Immature natural killer cell (primary cell): ENCODE data around the gene MANBA. TPM values are rescaled to one million over a fixed set of nuclear protein-coding genes. Genes with fewer than 3 reads are reported as not detected.
A peak's percentile ranks its signal among the peaks of the same experiment; 100 is the strongest.
"Not testable (repeated sequence)": the region's sequence is repeated elsewhere in the genome, so short reads cannot be mapped to it uniquely, and the experiment has no call there.

Experiments used
- DNase-seq, 3 donors: peaks; one replicate each; pipeline ENCODE4 v3.0.0; 2022; ENCODE audit warnings: mixed read lengths in 1 of 3
- H3K27ac Mint-ChIP-seq, 6 donors: one replicate each; pipeline ENCODE4 v1.8.0; 2020; ENCODE audit warnings: mixed read lengths in 6 of 6, mild to moderate bottlenecking in 5 of 6, inconsistent platforms in 4 of 6, moderate library complexity in 3 of 6
- H3K27me3 Mint-ChIP-seq, 3 donors: one replicate each; pipeline ENCODE4 v1.8.0; 2020 to 2021; ENCODE audit warnings: low read depth in 3 of 3, mild to moderate bottlenecking in 3 of 3, mixed read lengths in 3 of 3, moderate library complexity in 3 of 3, inconsistent platforms in 1 of 3
- H3K36me3 Mint-ChIP-seq, 3 donors: one replicate each; pipeline ENCODE4 v1.8.0; 2020; ENCODE audit warnings: mixed read lengths in 3 of 3, inconsistent platforms in 2 of 3, mild to moderate bottlenecking in 2 of 3
- H3K4me1 Mint-ChIP-seq, 2 donors: one replicate each; pipeline ENCODE4 v1.8.0; 2020; ENCODE audit warnings: inconsistent platforms in 2 of 2, mild to moderate bottlenecking in 2 of 2, mixed read lengths in 2 of 2, moderate library complexity in 1 of 2
- H3K4me3 Mint-ChIP-seq, 5 donors: one replicate each; pipeline ENCODE4 v1.8.0; 2020; ENCODE audit warnings: mild to moderate bottlenecking in 5 of 5, mixed read lengths in 5 of 5, inconsistent platforms in 3 of 5, moderate library complexity in 3 of 5
- H3K9me3 Mint-ChIP-seq, 6 donors: one replicate each; pipeline ENCODE4 v1.8.0; 2020; ENCODE audit warnings: mild to moderate bottlenecking in 6 of 6, mixed read lengths in 6 of 6, inconsistent platforms in 4 of 6, moderate library complexity in 3 of 6
- polyA plus RNA-seq, 3 donors: library from polyadenylated mRNA; unstranded; fragments of 300-500 nt; fragmentation: Illumina TruSeq; gene quantifications; one replicate each; pipeline ENCODE4 v1.2.3, GENCODE V29; 2021

MANBA gene
- polyA plus RNA-seq, 3 donors from 2014 or later = 17.7 to 26.2 (median 18.3) TPM

- Mint-ChIP-seq H3K36me3 (peaks cover 13 to 29% (median 20%) of the 10 kb centered on the region in 3 donors), H3K4me3 (no peak overlapping the region), H3K27ac (peak overlapping the region in 1 of 6 donors; percentile 49), H3K27me3 (peaks cover 0 to 2% (median 0%) of the 10 kb centered on the region in 3 donors), H3K4me1 (peaks cover 39 to 40% of the 10 kb centered on the region in 2 donors), H3K9me3 (peaks cover 0 to 12% (median 9%) of the 10 kb centered on the region in 6 donors)
- DNase-seq = no peak
These were observed 29.7 kb downstream of the MANBA start for GRCh38 chr4:102730968-102731533.

- Mint-ChIP-seq H3K4me1 (peaks cover 24 to 26% of the 10 kb centered on the region in 2 donors), H3K9me3 (peaks cover 0 to 12% (median 9%) of the 10 kb centered on the region in 6 donors), H3K36me3 (peaks cover 13 to 34% (median 25%) of the 10 kb centered on the region in 3 donors)
- not testable (repeated sequence) for H3K4me3 Mint-ChIP-seq, H3K27ac Mint-ChIP-seq, DNase-seq, H3K27me3 Mint-ChIP-seq
These were observed 31.3 kb downstream of the MANBA start for GRCh38 chr4:102729486-102729885.

- not testable (repeated sequence) for H3K4me3 Mint-ChIP-seq, H3K27ac Mint-ChIP-seq, H3K4me1 Mint-ChIP-seq, H3K27me3 Mint-ChIP-seq, DNase-seq
- peaks cover 0 to 12% (median 9%) of the 10 kb centered on the region in 6 donors for H3K9me3 Mint-ChIP-seq
- peaks cover 16 to 31% (median 21%) of the 10 kb centered on the region in 3 donors for H3K36me3 Mint-ChIP-seq
These were observed 33.8 kb downstream of the MANBA start for GRCh38 chr4:102726919-102727318.

GRCh38 chr4:102726068-102726467, 34.7 kb downstream of the MANBA start:
- Mint-ChIP-seq H3K9me3 (peaks cover 0 to 10% (median 3%) of the 10 kb centered on the region in 6 donors), H3K27ac (no peak overlapping the region), H3K36me3 (peaks cover 10 to 33% (median 19%) of the 10 kb centered on the region in 3 donors), H3K4me3 (no peak overlapping the region), H3K4me1 (peaks cover 0 to 3% of the 10 kb centered on the region in 2 donors), H3K27me3 (peaks cover 0 to 2% (median 0%) of the 10 kb centered on the region in 3 donors)
- no peak for DNase-seq

GRCh38 chr4:102725229-102725628, 35.5 kb downstream of the MANBA start:
- Mint-ChIP-seq H3K4me1 (peaks cover 0 to 2% of the 10 kb centered on the region in 2 donors), H3K4me3 (no peak overlapping the region), H3K9me3 (peaks cover 0 to 3% (median 0%) of the 10 kb centered on the region in 6 donors), H3K27me3 (peaks cover 0 to 2% (median 0%) of the 10 kb centered on the region in 3 donors), H3K36me3 (peaks cover 8 to 25% (median 13%) of the 10 kb centered on the region in 3 donors), H3K27ac (peak overlapping the region in 1 of 6 donors; percentile 38)
- no peak for DNase-seq

- Mint-ChIP-seq H3K27ac (no peak overlapping the region), H3K36me3 (peaks cover 5 to 25% (median 20%) of the 10 kb centered on the region in 3 donors), H3K27me3 (no peaks in the 10 kb centered on the region), H3K4me1 (peaks cover 0 to 2% of the 10 kb centered on the region in 2 donors), H3K4me3 (no peak overlapping the region), H3K9me3 (no peaks in the 10 kb centered on the region)
- no peak for DNase-seq
These were observed 37.3 kb downstream of the MANBA start for GRCh38 chr4:102723511-102723910.

GRCh38 chr4:102722740-102723139, 38.0 kb downstream of the MANBA start:
- H3K36me3 Mint-ChIP-seq = peaks cover 12 to 33% (median 27%) of the 10 kb centered on the region in 3 donors
- peak overlapping the region in 2 of 6 donors; percentile 26 to 65 for H3K27ac Mint-ChIP-seq
- H3K4me1 Mint-ChIP-seq = peaks cover 0 to 2% of the 10 kb centered on the region in 2 donors
- no peak overlapping the region for H3K4me3 Mint-ChIP-seq
- DNase-seq = no peak
- no peaks in the 10 kb centered on the region for H3K9me3 Mint-ChIP-seq
- no peaks in the 10 kb centered on the region for H3K27me3 Mint-ChIP-seq

- H3K4me1 Mint-ChIP-seq, H3K4me3 Mint-ChIP-seq, H3K9me3 Mint-ChIP-seq, H3K27ac Mint-ChIP-seq, DNase-seq, H3K27me3 Mint-ChIP-seq: not testable (repeated sequence)
- peaks cover 20 to 35% (median 25%) of the 10 kb centered on the region in 3 donors for H3K36me3 Mint-ChIP-seq
These were observed 41.8 kb downstream of the MANBA start for GRCh38 chr4:102718833-102719575.

GRCh38 chr4:102717448-102718092, 43.2 kb downstream of the MANBA start:
- Mint-ChIP-seq H3K36me3 (peaks cover 17 to 35% (median 22%) of the 10 kb centered on the region in 3 donors), H3K4me1 (no peaks in the 10 kb centered on the region), H3K27me3 (no peaks in the 10 kb centered on the region), H3K9me3 (no peaks in the 10 kb centered on the region), H3K27ac (no peak overlapping the region), H3K4me3 (no peak overlapping the region)
- DNase-seq = no peak

GRCh38 chr4:102715057-102715456, 45.7 kb downstream of the MANBA start:
- H3K4me1 Mint-ChIP-seq = no peaks in the 10 kb centered on the region
- H3K4me3 Mint-ChIP-seq = no peak overlapping the region
- no peaks in the 10 kb centered on the region for H3K9me3 Mint-ChIP-seq
- no peak overlapping the region for H3K27ac Mint-ChIP-seq
- no peak for DNase-seq
- no peaks in the 10 kb centered on the region for H3K27me3 Mint-ChIP-seq
- peaks cover 17 to 39% (median 26%) of the 10 kb centered on the region in 3 donors for H3K36me3 Mint-ChIP-seq

GRCh38 chr4:102713774-102714173, 47.0 kb downstream of the MANBA start:
- not testable (repeated sequence) for H3K27me3 Mint-ChIP-seq, H3K9me3 Mint-ChIP-seq

GRCh38 chr4:102713096-102713495, 47.7 kb downstream of the MANBA start:
- Mint-ChIP-seq H3K27ac (peak overlapping the region in 3 of 6 donors; percentile 15 to 29 (median 17)), H3K27me3 (no peaks in the 10 kb centered on the region), H3K9me3 (no peaks in the 10 kb centered on the region), H3K4me3 (no peak overlapping the region), H3K4me1 (no peaks in the 10 kb centered on the region), H3K36me3 (peaks cover 11 to 26% (median 12%) of the 10 kb centered on the region in 3 donors)
- no peak for DNase-seq

More at GRCh38 chr4:102713774-102714173, 47.0 kb downstream of the MANBA start:
- not testable (repeated sequence) for H3K27ac Mint-ChIP-seq, H3K4me1 Mint-ChIP-seq, H3K4me3 Mint-ChIP-seq, DNase-seq
- H3K36me3 Mint-ChIP-seq = peaks cover 17 to 33% (median 18%) of the 10 kb centered on the region in 3 donors

- Mint-ChIP-seq H3K36me3 (peaks cover 0 to 17% (median 11%) of the 10 kb centered on the region in 3 donors), H3K27ac (no peak overlapping the region), H3K9me3 (no peaks in the 10 kb centered on the region), H3K4me3 (no peak overlapping the region), H3K4me1 (peaks cover 0 to 2% of the 10 kb centered on the region in 2 donors), H3K27me3 (no peaks in the 10 kb centered on the region)
- DNase-seq = no peak
These were observed 49.8 kb downstream of the MANBA start for GRCh38 chr4:102710986-102711385.

GRCh38 chr4:102709060-102709459, 51.7 kb downstream of the MANBA start:
- H3K4me1 Mint-ChIP-seq, H3K9me3 Mint-ChIP-seq, H3K27ac Mint-ChIP-seq, H3K27me3 Mint-ChIP-seq, H3K4me3 Mint-ChIP-seq, DNase-seq: not testable (repeated sequence)
- peaks cover 0 to 16% (median 12%) of the 10 kb centered on the region in 3 donors for H3K36me3 Mint-ChIP-seq
